NCI-H187 (cell line): ENCODE data around the gene NUMB.

Source experiments
- DNase-seq, 2 experiments: peaks; one replicate each; lab custom pipeline; 2025; lab: John Stamatoyannopoulos, UW

NUMB gene

GRCh38 chr14:73458183-73458976 is at the start of gene NUMB:
NUMB (minus strand) TSS chr14:73458546; CDS start chr14:73355751, 102,795 bp downstream.
- DNase-seq = peak; percentile 98 to 99

- no peak for DNase-seq
Observed at GRCh38 chr14:73503648-73504047, 45.3 kb upstream of the NUMB start.

- no peak for DNase-seq
Observed at GRCh38 chr14:73502017-73502619, 43.8 kb upstream of the NUMB start.

GRCh38 chr14:73500360-73500759 is 42.0 kb upstream of the NUMB start:
- no peak for DNase-seq

GRCh38 chr14:73494593-73494992 is 36.2 kb upstream of the NUMB start:
- no peak for DNase-seq

GRCh38 chr14:73492670-73493069 is 34.3 kb upstream of the NUMB start:
- no peak for DNase-seq

- DNase-seq = no peak
Observed at GRCh38 chr14:73492043-73492552, 33.8 kb upstream of the NUMB start.

GRCh38 chr14:73491256-73492042 is 33.1 kb upstream of the NUMB start:
- peak; percentile 45 to 63 for DNase-seq

GRCh38 chr14:73489481-73490175 is 31.3 kb upstream of the NUMB start:
- DNase-seq = no peak

- no peak for DNase-seq
Observed at GRCh38 chr14:73478684-73479083, 20.3 kb upstream of the NUMB start.

GRCh38 chr14:73477618-73478266 is 19.4 kb upstream of the NUMB start:
- DNase-seq = no peak

- no peak for DNase-seq
Observed at GRCh38 chr14:73476451-73476931, 18.1 kb upstream of the NUMB start.

GRCh38 chr14:73474952-73475351 is 16.6 kb upstream of the NUMB start:
- no peak for DNase-seq

- peak in 1 of 2 experiments; percentile 24 for DNase-seq
Observed at GRCh38 chr14:73472185-73473114, 14.1 kb upstream of the NUMB start.

GRCh38 chr14:73471582-73472184 is 13.3 kb upstream of the NUMB start:
- no peak for DNase-seq

GRCh38 chr14:73468828-73469375 is 10.6 kb upstream of the NUMB start:
- no peak for DNase-seq

GRCh38 chr14:73467800-73468199 is 9.5 kb upstream of the NUMB start:
- DNase-seq = no peak

- no peak for DNase-seq
Observed at GRCh38 chr14:73467377-73467776, 9.0 kb upstream of the NUMB start.

- DNase-seq = no peak
Observed at GRCh38 chr14:73466861-73467260, 8.5 kb upstream of the NUMB start.
